A549 (cell line): ENCODE data around the gene KCNAB2. TPM values are rescaled to one million over a fixed set of nuclear protein-coding genes. Genes with fewer than 3 reads are reported as not detected.

Experiments
- ATAC-seq, 2 experiments: fragments of 200-7000 bp in 1 of 2; fragments of >200 bp in 1 of 2; cut with Nextera tagmentation in 1 of 2; cut with Tn5 transposase in 1 of 2; 3 replicates each; pipeline versions ENCODE4 v1.8.0 to v1.9.1; 2018 to 2020; ENCODE audit warnings: mild to moderate bottlenecking in 1 of 2, moderate library complexity in 1 of 2
- CTCF ChIA-PET: fragments of 300-600 bp; sonication (Branson Sonifier 250); formaldehyde crosslinking; extraction: SDS; loops from one replicate; lab custom pipeline; 2021; ENCODE audit warnings: antibody characterized with exemption, inconsistent platforms; lab: Yijun Ruan, JAX
- POLR2A ChIA-PET: fragments of 350-600 bp; formaldehyde crosslinking; extraction: SDS; loops from one replicate; lab custom pipeline; 2021; ENCODE audit warnings: antibody characterized with exemption, inconsistent platforms; lab: Yijun Ruan, JAX
- DNase-seq, 2 experiments: peaks; one replicate each; pipeline versions ENCODE4 v3.0.0 to v3.0.0-alpha.2; 2011 to 2016; ENCODE audit warnings: low read depth in 1 of 2, low spot score in 1 of 2
- FAIRE-seq: peaks from 2 replicates; lab custom pipeline; 2011; peaks lifted over from hg19 to GRCh38; lab: Jason Lieb, UNC
- H3K27ac ChIP-seq, 2 experiments: fragments of >200 bp; sonication (Bioruptor Twin); formaldehyde crosslinking; 3 replicates each; pipeline ENCODE4 v1.5.1; 2016 to 2017
- H3K4me1 ChIP-seq: fragments of >200 bp; sonication (Bioruptor Twin); formaldehyde crosslinking; 3 replicates; pipeline ENCODE4 v1.6.1; 2016
- H3K4me2 ChIP-seq: fragments of >200 bp; sonication (Bioruptor Twin); formaldehyde crosslinking; 3 replicates; pipeline ENCODE4 v1.6.1; 2016
- H3K4me3 ChIP-seq: fragments of >200 bp; sonication (Bioruptor Twin); formaldehyde crosslinking; 3 replicates; pipeline ENCODE4 v1.5.1; 2016
- H3K9me3 ChIP-seq: fragments of >200 bp; sonication (Bioruptor Twin); formaldehyde crosslinking; 3 replicates; pipeline ENCODE4 v1.6.1; 2016
- CEBPB ChIP-seq, 2 experiments: fragments of >200 bp in 1 of 2; sonication (Bioruptor Twin) in 1 of 2; formaldehyde crosslinking in 1 of 2; IDR thresholded peaks; 2 replicates each; pipeline ENCODE4 v1.6.1; 2012 to 2016
- CHD2 ChIP-seq: fragments of 150-350 bp; IDR thresholded peaks from 2 replicates; pipeline ENCODE4 v1.6.1; 2014; ENCODE audit warnings: low read length; ENCODE audit not compliant: partially characterized antibody
- EHF ChIP-seq: fragments of 250-450 bp; sonication (Bioruptor Pico); IDR thresholded peaks from 2 replicates; pipeline ENCODE4 v1.5.0; 2020; ENCODE audit warnings: mild to moderate bottlenecking
- EHMT2 ChIP-seq: fragments of 200-600 bp; sonication (generic); IDR thresholded peaks from 2 replicates; pipeline ENCODE4 v1.6.1; 2016; ENCODE audit warnings: antibody characterized with exemption, low read depth, mild to moderate bottlenecking, moderate library complexity
- GATA3 ChIP-seq: IDR thresholded peaks from 2 replicates; pipeline ENCODE4 v1.6.1; 2012; ENCODE audit warnings: borderline replicate concordance
- HEYL ChIP-seq: fragments of 250-450 bp; sonication (Bioruptor Pico); IDR thresholded peaks from 2 replicates; pipeline ENCODE4 v1.8.0; 2021; ENCODE audit warnings: mild to moderate bottlenecking, moderate library complexity
- HOXB13 ChIP-seq: fragments of 250-450 bp; sonication (Bioruptor Pico); IDR thresholded peaks from 2 replicates; pipeline ENCODE4 v1.5.0; 2020; ENCODE audit warnings: low read depth, mild to moderate bottlenecking, moderate library complexity
- HOXB5 ChIP-seq: fragments of 250-450 bp; sonication (Bioruptor Pico); IDR thresholded peaks from 2 replicates; pipeline ENCODE4 v1.5.0; 2020; ENCODE audit warnings: mild to moderate bottlenecking, moderate library complexity
- JUN ChIP-seq, 2 experiments: fragments of >200 bp; sonication (Bioruptor Twin); formaldehyde crosslinking; IDR thresholded peaks; 2 replicates in 1 of 2; 3 replicates in 1 of 2; pipeline ENCODE4 v1.6.1; 2016 to 2017
- JUNB ChIP-seq: fragments of >200 bp; sonication (Bioruptor Twin); formaldehyde crosslinking; IDR thresholded peaks from 2 replicates; pipeline ENCODE4 v1.6.1; 2016
- KDM5A ChIP-seq: fragments of 200-600 bp; sonication (generic); IDR thresholded peaks from 2 replicates; pipeline ENCODE4 v1.6.1; 2016; ENCODE audit warnings: antibody characterized with exemption, mild to moderate bottlenecking
- MAFK ChIP-seq: fragments of 450-650 bp; IDR thresholded peaks from 2 replicates; pipeline ENCODE4 v1.6.1; 2014; ENCODE audit not compliant: partially characterized antibody
- MYC ChIP-seq: IDR thresholded peaks from 2 replicates; pipeline ENCODE4 v1.6.1; 2012; ENCODE audit warnings: mild to moderate bottlenecking, inconsistent platforms, low read length, improper control_type of control experiment, borderline replicate concordance
- NFE2L2 ChIP-seq: fragments of 150-350 bp; conservative IDR thresholded peaks from 2 replicates; pipeline ENCODE4 v1.6.1; 2014; ENCODE audit warnings: low read length
- PHF8 ChIP-seq: fragments of 200-600 bp; sonication (generic); IDR thresholded peaks from 2 replicates; pipeline ENCODE4 v1.6.1; 2016; ENCODE audit warnings: low read depth, mild to moderate bottlenecking, antibody characterized with exemption, moderate library complexity, borderline replicate concordance
- POLR2A ChIP-seq: IDR thresholded peaks from 2 replicates; pipeline ENCODE4 v1.6.1; 2012; ENCODE audit warnings: mild to moderate bottlenecking, low read length
- RFX5 ChIP-seq: fragments of 450-650 bp; IDR thresholded peaks from 2 replicates; pipeline ENCODE4 v1.7.1; 2014; ENCODE audit warnings: antibody characterized with exemption, mild to moderate bottlenecking, moderate library complexity
- RNF2 ChIP-seq: fragments of 200-600 bp; sonication (generic); IDR thresholded peaks from 2 replicates; pipeline ENCODE4 v1.6.1; 2016; ENCODE audit warnings: low read depth, mild to moderate bottlenecking, antibody characterized with exemption, moderate library complexity, borderline replicate concordance
- SMC3 ChIP-seq: fragments of >200 bp; sonication (Bioruptor Twin); formaldehyde crosslinking; IDR thresholded peaks from 3 replicates; pipeline ENCODE4 v1.6.1; 2018; ENCODE audit warnings: inconsistent platforms
- SREBF2 ChIP-seq: fragments of 450-650 bp; IDR thresholded peaks from 2 replicates; pipeline ENCODE4 v1.6.1; 2014; ENCODE audit warnings: mild to moderate bottlenecking, moderate library complexity
- ZFP36 ChIP-seq: fragments of 450-650 bp; IDR thresholded peaks from 2 replicates; pipeline ENCODE4 v1.6.1; 2014; ENCODE audit warnings: borderline replicate concordance; ENCODE audit not compliant: partially characterized antibody
- ZNF302 ChIP-seq: fragments of 250-450 bp; sonication (Bioruptor Pico); IDR thresholded peaks from 2 replicates; pipeline ENCODE4 v1.9.0; 2021; ENCODE audit warnings: inconsistent platforms, mild to moderate bottlenecking, moderate library complexity
- ZSCAN20 ChIP-seq: fragments of 250-450 bp; sonication (Bioruptor Pico); IDR thresholded peaks from 2 replicates; pipeline ENCODE4 v1.8.0; 2022; ENCODE audit warnings: mild to moderate bottlenecking, moderate library complexity
- WGBS: methylation state at CpG from one replicate; pipeline ENCODE4 v1.1.6; 2017; ENCODE audit errors: missing lambda C conversion rate; 5-methylcytosine and 5-hydroxymethylcytosine counted together
- polyA plus RNA-seq, 4 experiments: library from polyadenylated mRNA; depleted of rRNA in 3 of 4; stranded (reverse); fragments of >200 nt; fragmentation: RNase III in 1 of 4; extraction: RNeasy Plus Mini Kit Qiagen cat#74134 plus additional on column Dnase treatment in 1 of 4; gene quantifications; 2 replicates in 3 of 4; 3 replicates in 1 of 4; pipeline ENCODE4 v1.2.3, GENCODE V29; 2011 to 2017
- TF ChIP-seq, protein P1 (sequence below): IDR thresholded peaks from 2 replicates; pipeline ENCODE4 v1.6.1; 2012; ENCODE audit warnings: low read depth, borderline replicate concordance
- TF ChIP-seq, protein P2 (sequence below): fragments of 450-650 bp; IDR thresholded peaks from 2 replicates; pipeline ENCODE4 v1.6.1; 2014; ENCODE audit warnings: antibody characterized with exemption
- TF ChIP-seq, protein P3 (sequence below): fragments of 250-450 bp; sonication (Bioruptor Pico); IDR thresholded peaks from 2 replicates; pipeline ENCODE4 v1.5.0; 2020; ENCODE audit warnings: low read depth, mild to moderate bottlenecking, moderate library complexity
- TF ChIP-seq, protein P4 (sequence below): fragments of >200 bp; sonication (Bioruptor Twin); formaldehyde crosslinking; IDR thresholded peaks from 3 replicates; pipeline ENCODE4 v1.6.1; 2016
- TF ChIP-seq, protein P5 (sequence below): fragments of >200 bp; sonication (Bioruptor Twin); formaldehyde crosslinking; IDR thresholded peaks from 3 replicates; pipeline ENCODE4 v1.5.1; 2016

The KCNAB2 gene
- polyA plus RNA-seq, 2 of the 4 experiments (the other 2 are of a cell fraction) = 7.3 to 9.9 TPM

DNA sequence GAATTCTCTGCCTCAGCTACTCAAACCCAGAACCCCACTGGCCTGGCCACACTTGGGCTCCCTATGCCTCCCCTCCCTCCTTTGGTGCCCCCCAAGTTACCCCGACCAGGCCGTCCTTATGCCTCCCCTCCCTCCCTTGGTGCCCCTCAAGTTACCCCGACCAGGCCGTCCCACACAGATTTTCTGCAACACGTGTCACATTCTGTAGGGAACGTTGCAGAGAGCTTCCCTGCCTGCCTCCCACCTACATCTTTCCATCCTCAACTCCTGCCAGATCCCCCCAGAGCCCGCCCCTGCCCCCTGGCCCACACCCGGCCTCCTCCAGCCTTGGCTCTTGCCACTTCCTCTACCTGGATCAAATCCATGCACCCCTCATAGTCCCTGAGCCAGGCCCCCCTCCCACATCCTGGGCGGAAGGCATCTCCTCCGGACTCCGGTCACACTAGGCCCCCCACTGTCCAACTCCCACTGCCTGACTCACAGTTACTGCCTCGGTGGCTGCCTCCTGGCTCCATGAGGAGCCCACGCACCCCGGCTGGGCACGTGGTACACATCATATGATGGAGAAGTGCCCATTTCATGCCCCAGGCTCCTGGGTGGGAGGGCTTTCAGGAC, 41.2 kb downstream of the KCNAB2 start (continued):
- TF ChIP-seq, protein P1, sequence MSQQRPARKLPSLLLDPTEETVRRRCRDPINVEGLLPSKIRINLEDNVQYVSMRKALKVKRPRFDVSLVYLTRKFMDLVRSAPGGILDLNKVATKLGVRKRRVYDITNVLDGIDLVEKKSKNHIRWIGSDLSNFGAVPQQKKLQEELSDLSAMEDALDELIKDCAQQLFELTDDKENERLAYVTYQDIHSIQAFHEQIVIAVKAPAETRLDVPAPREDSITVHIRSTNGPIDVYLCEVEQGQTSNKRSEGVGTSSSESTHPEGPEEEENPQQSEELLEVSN = no peak

DNA sequence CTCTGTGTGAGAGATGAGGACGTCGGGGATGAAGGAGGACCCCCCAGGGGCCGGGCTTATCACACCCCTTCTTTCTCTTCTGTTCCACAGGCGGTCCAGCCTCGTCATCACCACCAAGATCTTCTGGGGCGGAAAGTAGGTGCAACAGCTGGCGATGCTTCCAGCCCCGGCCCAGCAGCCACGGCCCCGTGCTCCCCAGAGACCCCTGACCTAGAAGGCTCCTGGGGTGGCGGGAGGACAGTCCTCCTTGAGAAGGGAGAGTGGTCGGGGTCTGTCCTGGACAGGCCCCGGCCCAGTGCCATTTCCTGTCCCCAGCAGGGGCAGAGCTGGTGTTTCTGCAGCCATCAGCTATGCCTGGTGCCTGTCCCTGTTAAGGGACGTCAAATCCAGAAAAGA, 41.7 kb downstream of the KCNAB2 start:
- no peak overlapping the region for H3K4me3 ChIP-seq
- no peak overlapping the region for H3K4me2 ChIP-seq
- no peak for DNase-seq
- CTCF ChIA-PET = interaction anchor here (1.1 to 3.7 kb wide), 3 partner anchors 13 to 84 kb away, joined by 4 to 9 read pairs (median 4); no protein-coding TSS in a partner anchor
- no peak for ATAC-seq
- H3K9me3 ChIP-seq = no peaks in the 10 kb centered on the region
- FAIRE-seq = no peak
- H3K4me1 ChIP-seq = no peaks in the 10 kb centered on the region
- 51% methylated on average over 7 of the region's 14 CpGs for WGBS
- no peak overlapping the region for H3K27ac ChIP-seq
- TF ChIP-seq MAFK (no peak), CHD2 (no peak), ZFP36 (no peak), RFX5 (no peak), ZNF302 (no peak), JUNB (no peak), GATA3 (no peak), CEBPB (IDR thresholded peaks at IDR 0.05) (no peak), SREBF2 (no peak), PHF8 (no peak), JUN (IDR thresholded peaks at IDR 0.05) (no peak), POLR2A (no peak), HOXB5 (CRISPR knock-in tag) (no peak)
- TF ChIP-seq, protein P2, sequence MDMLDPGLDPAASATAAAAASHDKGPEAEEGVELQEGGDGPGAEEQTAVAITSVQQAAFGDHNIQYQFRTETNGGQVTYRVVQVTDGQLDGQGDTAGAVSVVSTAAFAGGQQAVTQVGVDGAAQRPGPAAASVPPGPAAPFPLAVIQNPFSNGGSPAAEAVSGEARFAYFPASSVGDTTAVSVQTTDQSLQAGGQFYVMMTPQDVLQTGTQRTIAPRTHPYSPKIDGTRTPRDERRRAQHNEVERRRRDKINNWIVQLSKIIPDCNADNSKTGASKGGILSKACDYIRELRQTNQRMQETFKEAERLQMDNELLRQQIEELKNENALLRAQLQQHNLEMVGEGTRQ = no peak
- TF ChIP-seq, protein P3, sequence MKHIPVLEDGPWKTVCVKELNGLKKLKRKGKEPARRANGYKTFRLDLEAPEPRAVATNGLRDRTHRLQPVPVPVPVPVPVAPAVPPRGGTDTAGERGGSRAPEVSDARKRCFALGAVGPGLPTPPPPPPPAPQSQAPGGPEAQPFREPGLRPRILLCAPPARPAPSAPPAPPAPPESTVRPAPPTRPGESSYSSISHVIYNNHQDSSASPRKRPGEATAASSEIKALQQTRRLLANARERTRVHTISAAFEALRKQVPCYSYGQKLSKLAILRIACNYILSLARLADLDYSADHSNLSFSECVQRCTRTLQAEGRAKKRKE (CRISPR knock-in tag) = no peak
- TF ChIP-seq, protein P4, sequence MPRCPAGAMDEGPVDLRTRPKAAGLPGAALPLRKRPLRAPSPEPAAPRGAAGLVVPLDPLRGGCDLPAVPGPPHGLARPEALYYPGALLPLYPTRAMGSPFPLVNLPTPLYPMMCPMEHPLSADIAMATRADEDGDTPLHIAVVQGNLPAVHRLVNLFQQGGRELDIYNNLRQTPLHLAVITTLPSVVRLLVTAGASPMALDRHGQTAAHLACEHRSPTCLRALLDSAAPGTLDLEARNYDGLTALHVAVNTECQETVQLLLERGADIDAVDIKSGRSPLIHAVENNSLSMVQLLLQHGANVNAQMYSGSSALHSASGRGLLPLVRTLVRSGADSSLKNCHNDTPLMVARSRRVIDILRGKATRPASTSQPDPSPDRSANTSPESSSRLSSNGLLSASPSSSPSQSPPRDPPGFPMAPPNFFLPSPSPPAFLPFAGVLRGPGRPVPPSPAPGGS = no peak
- TF ChIP-seq, protein P5, sequence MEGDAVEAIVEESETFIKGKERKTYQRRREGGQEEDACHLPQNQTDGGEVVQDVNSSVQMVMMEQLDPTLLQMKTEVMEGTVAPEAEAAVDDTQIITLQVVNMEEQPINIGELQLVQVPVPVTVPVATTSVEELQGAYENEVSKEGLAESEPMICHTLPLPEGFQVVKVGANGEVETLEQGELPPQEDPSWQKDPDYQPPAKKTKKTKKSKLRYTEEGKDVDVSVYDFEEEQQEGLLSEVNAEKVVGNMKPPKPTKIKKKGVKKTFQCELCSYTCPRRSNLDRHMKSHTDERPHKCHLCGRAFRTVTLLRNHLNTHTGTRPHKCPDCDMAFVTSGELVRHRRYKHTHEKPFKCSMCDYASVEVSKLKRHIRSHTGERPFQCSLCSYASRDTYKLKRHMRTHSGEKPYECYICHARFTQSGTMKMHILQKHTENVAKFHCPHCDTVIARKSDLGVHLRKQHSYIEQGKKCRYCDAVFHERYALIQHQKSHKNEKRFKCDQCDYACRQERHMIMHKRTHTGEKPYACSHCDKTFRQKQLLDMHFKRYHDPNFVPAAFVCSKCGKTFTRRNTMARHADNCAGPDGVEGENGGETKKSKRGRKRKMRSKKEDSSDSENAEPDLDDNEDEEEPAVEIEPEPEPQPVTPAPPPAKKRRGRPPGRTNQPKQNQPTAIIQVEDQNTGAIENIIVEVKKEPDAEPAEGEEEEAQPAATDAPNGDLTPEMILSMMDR = no peak
- TF ChIP-seq, protein P1 = no peak
- TF ChIP-seq, all 56 proteins: peak for 0
- POLR2A ChIA-PET = no interaction called here

DNA sequence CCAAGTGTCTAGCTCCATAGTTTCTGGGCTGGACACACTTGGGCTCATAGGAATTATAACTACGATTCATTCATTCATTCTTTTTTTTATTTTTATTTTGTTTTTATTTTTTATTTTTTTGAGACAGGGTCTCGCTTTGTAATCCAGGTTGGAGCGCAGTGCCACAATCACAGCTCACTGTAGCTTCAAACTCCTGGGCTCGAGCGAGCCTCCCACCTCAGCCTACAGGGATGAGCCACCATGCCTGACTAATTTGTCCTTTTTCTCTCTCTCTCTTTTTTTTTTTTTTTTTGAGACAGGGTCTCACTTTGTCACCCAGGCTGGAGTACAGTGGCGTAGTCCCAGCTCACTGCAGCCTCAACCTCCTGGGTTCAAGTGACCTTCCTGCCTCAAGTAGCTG, 42.3 kb downstream of the KCNAB2 start:
- Histone ChIP-seq H3K4me1 (no peaks in the 10 kb centered on the region), H3K4me3 (no peak overlapping the region), H3K9me3 (no peaks in the 10 kb centered on the region), H3K4me2 (no peak overlapping the region), H3K27ac (no peak overlapping the region)
- no peak for TF ChIP-seq HEYL (CRISPR knock-in tag)
- TF ChIP-seq NFE2L2 = no peak
- no peak for TF ChIP-seq EHMT2
- no peak for TF ChIP-seq RNF2
- no peak for TF ChIP-seq ZSCAN20 (CRISPR knock-in tag)
- TF ChIP-seq EHF (CRISPR knock-in tag) = no peak
- TF ChIP-seq SREBF2 = no peak
- TF ChIP-seq CEBPB (IDR thresholded peaks at IDR 0.05) = no peak
- no peak for TF ChIP-seq MYC
- no peak for TF ChIP-seq SMC3
- no peak for TF ChIP-seq HOXB13 (CRISPR knock-in tag)
- TF ChIP-seq, protein P2 = no peak
- no peak for TF ChIP-seq KDM5A
- DNase-seq = no peak
- ChIA-PET POLR2A (no interaction called here), CTCF (interaction anchor here (1.6 to 3.7 kb wide), 2 partner anchors 35 to 83 kb away, joined by 4 to 9 read pairs; no protein-coding TSS in a partner anchor)
- no peak for ATAC-seq
- FAIRE-seq = no peak
- WGBS = 92% methylated on average over 6 of the region's 6 CpGs
